BJ (cell line): Measurements from ENCODE around the gene SRGAP3. TPM values are rescaled to one million over a fixed set of nuclear protein-coding genes. Genes with fewer than 3 reads are reported as not detected.
A peak's percentile ranks its signal among the peaks of the same experiment; 100 is the strongest.

Experiments used
- CTCF ChIA-PET: fragments of 350-600 bp; formaldehyde crosslinking; extraction: SDS; loops from one replicate; lab custom pipeline; 2021; ENCODE audit warnings: antibody characterized with exemption, inconsistent platforms; lab: Yijun Ruan, JAX
- POLR2A ChIA-PET: fragments of 300-600 bp; sonication (Branson Sonifier 250); formaldehyde crosslinking; extraction: SDS; loops from one replicate; lab custom pipeline; 2021; ENCODE audit warnings: antibody characterized with exemption; lab: Charles Lee
- DNase-seq: peaks from one replicate; pipeline ENCODE4 v3.0.0-alpha.2; 2011; ENCODE audit warnings: low read depth
- H3K27me3 ChIP-seq: 2 replicates; pipeline ENCODE4 v1.6.0; 2011; ENCODE audit warnings: low read length; ENCODE audit not compliant: control insufficient read depth, insufficient read depth
- H3K36me3 ChIP-seq: 2 replicates; pipeline ENCODE4 v1.5.1; 2011; ENCODE audit warnings: low read length; ENCODE audit not compliant: control insufficient read depth, insufficient read depth
- H3K4me3 ChIP-seq: 2 replicates; pipeline ENCODE4 v1.5.1; 2011; ENCODE audit warnings: low read depth, mild to moderate bottlenecking, control low read depth, low read length
- polyA plus RNA-seq: library from polyadenylated mRNA; depleted of rRNA; stranded (reverse); fragments of >200 nt; gene quantifications from 2 replicates; pipeline ENCODE4 v1.2.3, GENCODE V29; 2011
- TF ChIP-seq, protein P1 (sequence below): IDR thresholded peaks from 2 replicates; pipeline ENCODE4 v1.5.1; 2011; ENCODE audit warnings: low read depth, mild to moderate bottlenecking, control low read depth, inconsistent platforms, low read length, moderate library complexity; ENCODE audit not compliant: insufficient read depth

SRGAP3 gene
- polyA plus RNA-seq, 1 experiment: 0.75 TPM

DNA sequence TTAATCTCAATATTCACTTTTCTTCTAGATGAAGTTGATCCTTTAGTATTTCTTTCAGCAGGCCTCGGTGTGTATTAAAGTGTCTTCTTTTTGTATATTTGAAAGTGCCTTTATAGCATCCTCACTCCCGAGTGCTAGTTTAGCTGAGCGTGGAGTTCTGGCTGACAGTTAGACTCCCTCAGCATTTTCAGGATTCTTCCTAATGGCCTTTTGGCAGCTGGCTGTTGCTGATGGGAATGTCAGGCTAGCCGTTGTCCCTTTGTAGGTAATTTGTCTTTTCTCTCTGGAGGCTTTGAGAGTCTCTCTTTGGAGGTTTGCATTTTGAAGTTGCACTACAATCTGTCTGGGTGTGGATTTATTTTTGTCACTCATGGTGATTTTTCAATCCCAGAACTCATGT, 94.4 kb downstream of the SRGAP3 start:
- ChIA-PET POLR2A (no interaction called here), CTCF (no interaction called here)
- no peak for DNase-seq
- TF ChIP-seq, protein P1, sequence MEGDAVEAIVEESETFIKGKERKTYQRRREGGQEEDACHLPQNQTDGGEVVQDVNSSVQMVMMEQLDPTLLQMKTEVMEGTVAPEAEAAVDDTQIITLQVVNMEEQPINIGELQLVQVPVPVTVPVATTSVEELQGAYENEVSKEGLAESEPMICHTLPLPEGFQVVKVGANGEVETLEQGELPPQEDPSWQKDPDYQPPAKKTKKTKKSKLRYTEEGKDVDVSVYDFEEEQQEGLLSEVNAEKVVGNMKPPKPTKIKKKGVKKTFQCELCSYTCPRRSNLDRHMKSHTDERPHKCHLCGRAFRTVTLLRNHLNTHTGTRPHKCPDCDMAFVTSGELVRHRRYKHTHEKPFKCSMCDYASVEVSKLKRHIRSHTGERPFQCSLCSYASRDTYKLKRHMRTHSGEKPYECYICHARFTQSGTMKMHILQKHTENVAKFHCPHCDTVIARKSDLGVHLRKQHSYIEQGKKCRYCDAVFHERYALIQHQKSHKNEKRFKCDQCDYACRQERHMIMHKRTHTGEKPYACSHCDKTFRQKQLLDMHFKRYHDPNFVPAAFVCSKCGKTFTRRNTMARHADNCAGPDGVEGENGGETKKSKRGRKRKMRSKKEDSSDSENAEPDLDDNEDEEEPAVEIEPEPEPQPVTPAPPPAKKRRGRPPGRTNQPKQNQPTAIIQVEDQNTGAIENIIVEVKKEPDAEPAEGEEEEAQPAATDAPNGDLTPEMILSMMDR: no peak
- H3K36me3 ChIP-seq: no peaks in the 10 kb centered on the region
- no peak overlapping the region for H3K4me3 ChIP-seq
- H3K27me3 ChIP-seq: no peaks in the 10 kb centered on the region

DNA sequence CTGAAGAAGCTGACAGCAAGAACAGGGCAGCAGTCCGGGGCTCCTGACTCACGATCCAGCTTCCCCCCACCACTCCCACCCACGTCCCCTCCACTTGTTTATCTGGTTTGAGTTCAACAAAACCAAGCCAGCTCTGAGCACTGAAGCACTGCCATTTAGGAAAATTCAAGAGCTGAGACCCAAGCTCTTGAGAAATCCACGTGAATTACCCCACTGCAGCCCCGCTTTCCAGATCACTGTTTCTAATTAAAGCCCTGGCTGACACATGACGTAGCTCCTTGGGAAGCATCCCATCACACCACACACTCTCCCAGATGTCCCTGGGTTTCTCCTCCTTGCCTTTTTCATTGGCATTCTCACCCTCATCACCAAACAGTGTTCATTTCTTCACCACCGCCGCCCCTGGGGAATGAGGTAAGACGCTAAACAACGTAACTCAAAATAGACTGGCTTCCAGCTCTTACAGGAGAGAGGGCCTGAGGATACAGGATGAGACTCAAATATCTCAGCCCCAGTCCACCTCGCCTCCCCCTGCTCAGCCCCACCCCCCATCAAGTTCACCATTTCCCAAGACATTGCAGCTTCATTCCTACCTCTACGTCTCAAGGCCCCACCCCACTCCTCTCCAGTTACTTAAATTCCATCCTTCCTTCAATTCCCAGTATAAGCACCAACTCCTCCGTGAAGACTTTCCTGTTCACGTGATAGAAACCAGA, 95.4 kb downstream of the SRGAP3 start:
- no peak overlapping the region for H3K4me3 ChIP-seq
- ChIA-PET POLR2A (no interaction called here), CTCF (interaction anchor here (0.6 kb wide), 1 partner anchor 27 kb away, joined by 4 read pairs; no protein-coding TSS in a partner anchor)
- no peaks in the 10 kb centered on the region for H3K36me3 ChIP-seq
- peak; percentile 3 for DNase-seq
- no peaks in the 10 kb centered on the region for H3K27me3 ChIP-seq
- TF ChIP-seq, protein P1: no peak

DNA sequence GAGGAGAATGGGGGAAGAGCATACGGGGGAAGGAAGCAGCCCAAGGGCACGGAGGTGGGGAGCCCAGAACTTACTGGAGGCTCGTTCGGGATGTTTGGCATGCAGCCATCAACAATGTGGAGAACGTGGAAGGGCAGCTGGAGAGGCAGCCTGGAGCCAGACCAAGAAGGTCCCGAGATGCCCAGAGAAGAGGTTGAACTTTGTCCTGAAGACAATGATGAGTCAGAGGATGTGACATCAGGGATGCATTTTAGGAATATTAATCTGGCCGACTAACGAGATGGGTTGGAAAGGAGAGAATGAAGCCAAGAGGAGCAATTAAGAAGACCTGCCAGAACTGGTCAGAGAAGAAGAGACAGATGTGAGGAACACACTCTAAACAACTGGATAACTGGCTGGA, 98.2 kb downstream of the SRGAP3 start:
- no peak overlapping the region for H3K4me3 ChIP-seq
- no peaks in the 10 kb centered on the region for H3K27me3 ChIP-seq
- TF ChIP-seq, protein P1: no peak
- CTCF ChIA-PET: no interaction called here
- no peak for DNase-seq
- POLR2A ChIA-PET: no interaction called here
- no peaks in the 10 kb centered on the region for H3K36me3 ChIP-seq

DNA sequence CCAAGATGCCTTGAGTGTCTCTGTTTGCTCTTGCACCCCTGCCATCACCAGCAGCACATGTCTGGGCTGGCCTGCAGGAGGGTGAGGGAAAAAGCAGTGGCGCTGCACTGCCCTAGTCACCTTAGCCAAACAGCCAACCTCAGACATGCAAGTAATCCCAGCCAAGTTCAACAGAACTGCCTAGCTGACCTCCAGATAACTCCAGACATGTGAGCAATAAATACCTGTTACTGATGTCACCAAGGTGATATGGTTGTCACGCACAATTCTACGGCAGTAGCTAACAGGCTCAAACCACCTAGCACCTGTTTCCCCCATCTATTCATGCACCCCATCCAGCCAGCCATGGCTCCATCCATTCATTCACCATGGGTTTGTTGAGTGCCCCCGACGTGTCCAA, 99.9 kb downstream of the SRGAP3 start:
- CTCF ChIA-PET: no interaction called here

DNA sequence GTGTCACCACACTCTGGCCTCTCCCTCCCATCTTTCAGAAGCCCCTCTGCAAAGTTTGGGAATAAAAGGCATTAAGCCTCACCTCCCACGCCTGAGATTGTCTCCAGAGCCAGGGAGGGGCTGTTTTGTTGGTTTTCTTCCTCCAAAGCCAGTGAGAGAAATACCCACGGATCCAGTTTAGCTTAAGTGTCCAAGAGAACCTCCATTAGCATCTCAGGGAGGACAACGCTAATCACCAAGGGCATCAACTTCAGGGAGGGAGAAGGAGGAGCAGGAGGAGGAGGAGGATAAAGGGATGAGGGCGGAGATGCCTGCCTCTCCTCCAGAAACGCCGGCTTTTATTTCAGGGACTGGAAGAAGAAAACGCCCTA, 101.6 kb downstream of the SRGAP3 start:
- ChIA-PET CTCF (no interaction called here), POLR2A (no interaction called here)
- Histone ChIP-seq H3K4me3 (no peak overlapping the region), H3K27me3 (no peaks in the 10 kb centered on the region), H3K36me3 (no peaks in the 10 kb centered on the region)
- no peak for DNase-seq
- TF ChIP-seq, protein P1: no peak

More for the DNA sequence above, 99.9 kb downstream of the SRGAP3 start:
- TF ChIP-seq, protein P1: no peak
- Histone ChIP-seq H3K36me3 (no peaks in the 10 kb centered on the region), H3K27me3 (no peaks in the 10 kb centered on the region), H3K4me3 (no peak overlapping the region)
- DNase-seq: no peak
- POLR2A ChIA-PET: no interaction called here
